Camera-type eye (tissue), 1 donor: ENCODE data around the gene DNAJC3. TPM values are rescaled to one million over a fixed set of nuclear protein-coding genes. Genes with fewer than 3 reads are reported as not detected.

Experiments
- total RNA-seq: library from RNA; depleted of rRNA; stranded (reverse); fragments of >200 nt; gene quantifications from one replicate; pipeline ENCODE4 v1.2.3, GENCODE V29; 2014

Gene DNAJC3, protein sequence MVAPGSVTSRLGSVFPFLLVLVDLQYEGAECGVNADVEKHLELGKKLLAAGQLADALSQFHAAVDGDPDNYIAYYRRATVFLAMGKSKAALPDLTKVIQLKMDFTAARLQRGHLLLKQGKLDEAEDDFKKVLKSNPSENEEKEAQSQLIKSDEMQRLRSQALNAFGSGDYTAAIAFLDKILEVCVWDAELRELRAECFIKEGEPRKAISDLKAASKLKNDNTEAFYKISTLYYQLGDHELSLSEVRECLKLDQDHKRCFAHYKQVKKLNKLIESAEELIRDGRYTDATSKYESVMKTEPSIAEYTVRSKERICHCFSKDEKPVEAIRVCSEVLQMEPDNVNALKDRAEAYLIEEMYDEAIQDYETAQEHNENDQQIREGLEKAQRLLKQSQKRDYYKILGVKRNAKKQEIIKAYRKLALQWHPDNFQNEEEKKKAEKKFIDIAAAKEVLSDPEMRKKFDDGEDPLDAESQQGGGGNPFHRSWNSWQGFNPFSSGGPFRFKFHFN
- total RNA-seq, result 42.5 TPM

DNA sequence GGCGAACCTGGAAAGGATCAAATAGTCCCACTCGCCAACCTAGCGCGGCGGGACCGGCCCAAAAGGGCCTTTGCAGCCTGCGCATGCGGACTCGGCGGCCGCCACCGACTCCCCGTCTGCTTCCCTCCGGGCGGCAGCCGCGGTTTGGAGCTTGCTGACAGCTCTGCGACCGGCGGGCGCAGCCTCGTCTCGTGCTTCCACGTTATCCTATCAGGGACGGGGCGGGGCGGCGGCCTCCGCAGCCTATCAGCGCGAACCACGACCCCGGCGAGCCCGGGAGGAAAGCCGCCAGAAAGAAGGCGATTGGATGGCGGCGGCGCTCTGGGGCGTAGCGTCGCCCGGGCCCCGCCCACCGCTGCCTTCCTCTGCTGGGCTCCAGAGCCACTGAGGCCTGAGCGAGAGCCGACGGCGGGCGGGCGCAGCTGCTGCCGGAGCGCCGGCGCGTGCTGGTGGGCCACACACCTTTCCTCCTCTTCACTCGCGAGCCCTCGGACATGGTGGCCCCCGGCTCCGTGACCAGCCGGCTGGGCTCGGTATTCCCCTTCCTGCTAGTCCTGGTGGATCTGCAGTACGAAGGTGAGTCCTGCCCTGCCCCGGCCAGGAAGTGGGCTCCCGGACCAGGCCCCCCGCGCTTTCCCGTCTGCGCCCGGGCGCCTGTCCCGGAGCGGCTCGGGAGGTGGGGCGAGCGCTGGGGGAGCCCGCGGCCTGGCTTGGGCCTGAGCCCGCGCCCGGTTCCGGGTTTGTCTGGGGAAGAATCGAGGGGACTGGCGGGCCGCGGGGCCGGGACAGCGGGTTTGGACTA is at the start of gene DNAJC3:
DNAJC3 (plus strand) TSS at position 378 of the 802 bp plus-strand sequence; CDS start at position 495, 117 bp downstream.

DNA sequence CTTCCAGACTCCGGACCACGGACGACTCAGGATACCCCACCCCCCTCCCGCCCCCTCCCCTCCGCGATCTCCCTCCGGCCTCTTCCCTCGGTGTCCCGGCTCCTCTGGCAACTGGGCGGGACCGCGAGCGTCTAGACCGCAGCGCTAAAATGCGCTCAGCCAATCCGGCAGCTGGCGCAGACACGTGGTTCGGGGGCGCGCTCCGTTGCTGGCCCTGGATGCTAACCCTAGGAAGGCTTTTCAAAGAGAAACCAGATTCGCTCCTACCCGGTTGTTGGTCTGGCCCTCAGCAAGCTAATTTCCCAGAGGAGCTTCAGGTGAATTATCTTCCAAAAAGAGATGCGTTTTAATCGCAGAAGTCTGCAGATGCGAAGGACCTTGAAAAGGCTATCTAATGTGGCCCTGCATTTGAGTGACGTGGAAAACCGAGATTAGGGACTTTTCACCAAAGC is 32.3 kb upstream of the DNAJC3 start, which contains the start of gene DZIP1:
DZIP1 (minus strand) TSS at position 106 of the 452 bp plus-strand sequence. CDS start 2,677 bp downstream, outside the sequence.

Other genes with a start within 250 kb of the DNAJC3 start
- gene CLDN10, start 124.4 kb upstream of the DNAJC3 start, total RNA-seq, result 12.3 TPM
- gene DZIP1, start 32.4 kb upstream of the DNAJC3 start, total RNA-seq, result 64.4 TPM